HG03558 (cell line): ENCODE measurements around the gene ITGA2B.
"Not testable (repeated sequence)": the region's sequence is repeated elsewhere in the genome, so short reads cannot be mapped to it uniquely, and the experiment has no call there.

Experiments
- ATAC-seq: cut with Tn5 transposase; IDR thresholded peaks from one replicate; pipeline ENCODE4 v1.9.1; 2021; ENCODE audit warnings: moderate number of reproducible peaks; ENCODE audit not compliant: unreplicated experiment; ENCODE audit errors: extremely low read depth

Gene ITGA2B

DNA sequence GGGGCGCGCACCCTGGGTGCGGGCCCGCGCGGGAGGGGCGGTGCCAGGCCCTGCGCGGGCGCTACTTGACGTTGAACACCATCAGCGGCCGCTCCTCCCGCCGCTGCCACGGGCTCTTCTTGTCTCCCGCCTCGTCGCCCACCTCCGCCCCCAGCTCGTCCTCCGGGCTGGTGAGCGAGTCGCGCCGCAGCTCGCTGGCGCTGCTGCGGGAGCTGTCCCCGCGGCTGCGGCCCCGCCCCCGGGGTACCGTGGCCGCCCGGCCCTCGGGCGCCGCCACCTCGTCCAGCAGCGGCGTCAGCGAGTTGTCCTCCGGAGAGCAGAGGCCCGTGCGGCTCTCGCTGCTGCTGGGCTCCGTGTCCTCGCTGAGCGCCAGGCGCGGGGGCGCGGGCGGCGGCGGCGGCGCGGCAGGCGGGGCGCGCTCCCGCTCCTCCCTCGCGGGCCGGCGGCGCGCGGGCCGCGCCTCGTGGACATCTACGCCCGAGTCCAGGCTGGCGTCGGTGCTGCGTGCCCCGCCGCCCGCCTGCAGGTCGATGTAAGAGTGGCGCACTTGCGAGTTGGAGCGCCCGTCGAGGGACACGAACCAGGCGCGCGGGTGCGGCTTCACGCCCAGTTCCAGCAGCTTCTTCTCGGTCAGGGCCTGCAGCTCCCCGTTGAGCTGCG is 35.6 kb downstream of the ITGA2B start:
- ATAC-seq = no peak

DNA sequence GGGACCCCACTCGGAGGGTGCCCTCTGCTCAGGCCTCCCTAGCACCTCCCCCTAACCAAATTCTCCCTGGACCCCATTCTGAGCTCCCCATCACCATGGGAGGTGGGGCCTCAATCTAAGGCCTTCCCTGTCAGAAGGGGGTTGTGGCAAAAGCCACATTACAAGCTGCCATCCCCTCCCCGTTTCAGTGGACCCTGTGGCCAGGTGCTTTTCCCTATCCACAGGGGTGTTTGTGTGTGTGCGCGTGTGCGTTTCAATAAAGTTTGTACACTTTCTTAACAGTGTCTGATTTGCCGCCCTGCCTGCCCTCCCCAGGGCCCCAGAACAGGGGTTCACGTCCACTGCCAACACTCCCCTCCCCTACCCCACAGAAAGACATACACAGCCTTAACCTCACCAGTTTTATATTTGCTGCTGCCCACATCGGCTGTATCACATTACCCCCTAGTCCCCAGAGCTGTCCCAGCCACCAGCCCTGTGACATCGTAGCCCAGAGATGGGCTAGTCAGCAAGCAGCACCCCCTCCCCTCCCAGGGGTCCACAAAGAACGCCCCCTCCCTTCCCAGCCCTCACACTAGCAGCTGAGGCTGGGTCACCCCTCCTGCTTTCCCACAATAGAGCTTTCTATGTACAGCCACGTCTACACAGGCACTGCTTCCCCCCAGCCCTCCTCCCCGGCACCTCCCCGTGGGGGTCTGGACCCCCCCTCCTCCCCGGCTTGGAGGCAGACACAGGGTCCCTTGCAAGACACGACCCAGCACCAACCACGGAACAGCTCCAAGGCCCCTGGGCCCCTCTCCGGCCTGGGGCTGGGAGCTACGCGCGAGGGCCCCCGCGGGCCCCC is 36.4 kb downstream of the ITGA2B start:
- no peak for ATAC-seq

DNA sequence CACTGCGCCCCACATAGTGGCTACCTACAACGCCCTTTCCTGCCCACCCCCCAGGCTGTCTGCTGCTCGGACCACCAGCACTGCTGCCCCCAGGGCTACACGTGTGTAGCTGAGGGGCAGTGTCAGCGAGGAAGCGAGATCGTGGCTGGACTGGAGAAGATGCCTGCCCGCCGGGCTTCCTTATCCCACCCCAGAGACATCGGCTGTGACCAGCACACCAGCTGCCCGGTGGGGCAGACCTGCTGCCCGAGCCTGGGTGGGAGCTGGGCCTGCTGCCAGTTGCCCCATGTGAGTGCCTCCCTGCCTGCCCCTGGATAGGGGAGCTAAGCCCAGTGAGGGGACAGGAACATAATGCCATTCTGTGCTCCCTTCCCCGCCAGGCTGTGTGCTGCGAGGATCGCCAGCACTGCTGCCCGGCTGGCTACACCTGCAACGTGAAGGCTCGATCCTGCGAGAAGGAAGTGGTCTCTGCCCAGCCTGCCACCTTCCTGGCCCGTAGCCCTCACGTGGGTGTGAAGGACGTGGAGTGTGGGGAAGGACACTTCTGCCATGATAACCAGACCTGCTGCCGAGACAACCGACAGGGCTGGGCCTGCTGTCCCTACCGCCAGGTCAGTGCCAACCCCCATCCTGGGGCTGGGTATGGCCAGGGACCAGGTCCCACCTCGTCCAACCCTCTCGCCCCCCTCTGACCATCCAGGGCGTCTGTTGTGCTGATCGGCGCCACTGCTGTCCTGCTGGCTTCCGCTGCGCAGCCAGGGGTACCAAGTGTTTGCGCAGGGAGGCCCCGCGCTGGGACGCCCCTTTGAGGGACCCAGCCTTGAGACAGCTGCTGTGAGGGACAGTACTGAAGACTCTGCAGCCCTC is 37.3 kb downstream of the ITGA2B start:
- no peak for ATAC-seq

DNA sequence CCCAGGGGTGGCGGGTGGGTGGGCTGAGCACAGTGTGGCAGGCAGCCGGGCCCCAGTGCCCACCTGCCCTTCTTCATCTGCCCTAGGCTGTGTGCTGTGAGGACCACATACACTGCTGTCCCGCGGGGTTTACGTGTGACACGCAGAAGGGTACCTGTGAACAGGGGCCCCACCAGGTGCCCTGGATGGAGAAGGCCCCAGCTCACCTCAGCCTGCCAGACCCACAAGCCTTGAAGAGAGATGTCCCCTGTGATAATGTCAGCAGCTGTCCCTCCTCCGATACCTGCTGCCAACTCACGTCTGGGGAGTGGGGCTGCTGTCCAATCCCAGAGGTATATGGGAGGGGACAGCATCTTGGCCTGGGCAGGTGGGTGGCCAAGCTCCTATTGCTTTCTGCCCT is 38.0 kb downstream of the ITGA2B start:
- ATAC-seq = no peak

DNA sequence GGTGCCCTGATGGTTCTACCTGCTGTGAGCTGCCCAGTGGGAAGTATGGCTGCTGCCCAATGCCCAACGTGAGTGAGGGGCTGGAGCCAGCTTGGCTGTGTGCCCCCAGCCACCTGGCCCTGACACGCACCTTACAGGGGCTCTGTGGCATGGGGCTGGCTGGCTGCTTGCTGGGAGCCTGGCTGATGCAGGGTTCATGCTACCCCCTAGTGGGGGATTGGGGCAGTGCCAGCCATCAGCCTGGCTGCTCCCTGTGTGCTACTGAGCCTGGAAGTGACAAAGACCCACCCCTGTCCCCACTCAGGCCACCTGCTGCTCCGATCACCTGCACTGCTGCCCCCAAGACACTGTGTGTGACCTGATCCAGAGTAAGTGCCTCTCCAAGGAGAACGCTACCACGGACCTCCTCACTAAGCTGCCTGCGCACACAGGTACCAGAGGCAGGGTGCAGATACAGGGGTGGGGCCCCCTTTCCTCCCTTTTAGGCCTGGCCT is 38.7 kb downstream of the ITGA2B start:
- ATAC-seq = no peak

DNA sequence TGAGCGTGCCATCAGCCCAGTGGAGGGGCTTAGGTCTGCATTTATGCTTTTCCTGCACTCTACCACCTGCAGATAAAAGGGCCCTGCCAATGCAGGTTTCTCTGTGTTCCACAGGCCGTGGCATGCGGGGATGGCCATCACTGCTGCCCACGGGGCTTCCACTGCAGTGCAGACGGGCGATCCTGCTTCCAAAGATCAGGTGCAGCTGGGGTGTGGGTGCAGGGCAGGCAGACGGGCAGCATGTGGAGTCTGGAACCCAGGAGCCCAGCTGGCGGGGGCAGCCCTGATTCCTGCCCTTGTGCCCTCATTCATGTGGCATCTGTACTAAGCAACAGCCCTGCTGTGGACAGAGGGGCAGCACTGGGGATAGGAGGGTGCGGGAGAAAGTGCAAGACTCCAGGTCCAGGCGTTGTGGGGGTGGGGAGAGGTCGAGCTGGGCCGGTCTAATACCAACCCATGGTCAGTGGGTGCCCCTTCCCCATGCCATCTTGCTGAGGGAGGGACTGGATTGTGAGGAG is 39.8 kb downstream of the ITGA2B start:
- ATAC-seq = no peak

DNA sequence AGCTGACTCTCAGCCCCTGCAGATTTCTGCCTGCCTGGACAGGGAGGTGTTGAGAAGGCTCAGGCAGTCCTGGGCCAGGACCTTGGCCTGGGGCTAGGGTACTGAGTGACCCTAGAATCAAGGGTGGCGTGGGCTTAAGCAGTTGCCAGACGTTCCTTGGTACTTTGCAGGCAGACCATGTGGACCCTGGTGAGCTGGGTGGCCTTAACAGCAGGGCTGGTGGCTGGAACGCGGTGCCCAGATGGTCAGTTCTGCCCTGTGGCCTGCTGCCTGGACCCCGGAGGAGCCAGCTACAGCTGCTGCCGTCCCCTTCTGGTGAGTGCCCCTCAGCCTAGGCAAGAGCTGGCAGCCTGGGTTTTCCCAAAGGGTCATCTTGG is 40.5 kb downstream of the ITGA2B start:
- no peak for ATAC-seq

DNA sequence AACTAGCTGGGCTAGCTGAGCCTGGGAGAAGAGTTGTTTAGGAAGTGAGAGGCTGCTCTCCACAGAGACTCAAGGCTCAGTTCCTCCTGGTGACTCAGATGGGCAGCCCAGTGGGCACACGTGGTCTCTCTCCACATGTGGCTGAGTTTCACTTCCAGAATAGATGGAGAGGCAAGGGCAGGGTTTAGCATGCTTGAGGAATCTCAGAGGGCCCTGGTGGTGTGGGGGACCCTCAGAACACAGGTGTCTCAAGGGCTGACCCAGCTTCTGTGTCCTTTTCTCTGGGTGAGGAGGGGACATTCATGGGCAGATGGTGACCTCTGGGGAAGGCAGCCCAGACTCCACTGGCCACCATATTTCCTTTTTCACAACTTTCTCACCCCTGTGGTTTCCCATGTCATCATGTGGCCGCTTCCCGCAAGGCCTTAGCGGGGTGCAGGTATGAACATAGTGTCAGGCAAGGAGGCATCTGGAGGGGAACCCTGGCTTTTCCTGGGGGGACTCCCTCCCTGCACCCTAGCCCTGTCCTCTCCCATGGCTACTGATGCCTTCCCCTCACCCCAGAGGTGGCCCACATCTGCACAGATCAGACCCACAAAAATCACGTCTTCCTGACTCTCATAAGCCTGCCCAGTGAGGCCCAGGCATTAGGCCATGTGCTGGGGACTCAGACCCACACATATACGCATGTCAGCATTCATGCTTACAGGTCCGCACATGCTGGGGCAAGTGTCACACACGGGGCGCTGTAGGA is 41.0 kb downstream of the ITGA2B start:
- ATAC-seq = no peak

DNA sequence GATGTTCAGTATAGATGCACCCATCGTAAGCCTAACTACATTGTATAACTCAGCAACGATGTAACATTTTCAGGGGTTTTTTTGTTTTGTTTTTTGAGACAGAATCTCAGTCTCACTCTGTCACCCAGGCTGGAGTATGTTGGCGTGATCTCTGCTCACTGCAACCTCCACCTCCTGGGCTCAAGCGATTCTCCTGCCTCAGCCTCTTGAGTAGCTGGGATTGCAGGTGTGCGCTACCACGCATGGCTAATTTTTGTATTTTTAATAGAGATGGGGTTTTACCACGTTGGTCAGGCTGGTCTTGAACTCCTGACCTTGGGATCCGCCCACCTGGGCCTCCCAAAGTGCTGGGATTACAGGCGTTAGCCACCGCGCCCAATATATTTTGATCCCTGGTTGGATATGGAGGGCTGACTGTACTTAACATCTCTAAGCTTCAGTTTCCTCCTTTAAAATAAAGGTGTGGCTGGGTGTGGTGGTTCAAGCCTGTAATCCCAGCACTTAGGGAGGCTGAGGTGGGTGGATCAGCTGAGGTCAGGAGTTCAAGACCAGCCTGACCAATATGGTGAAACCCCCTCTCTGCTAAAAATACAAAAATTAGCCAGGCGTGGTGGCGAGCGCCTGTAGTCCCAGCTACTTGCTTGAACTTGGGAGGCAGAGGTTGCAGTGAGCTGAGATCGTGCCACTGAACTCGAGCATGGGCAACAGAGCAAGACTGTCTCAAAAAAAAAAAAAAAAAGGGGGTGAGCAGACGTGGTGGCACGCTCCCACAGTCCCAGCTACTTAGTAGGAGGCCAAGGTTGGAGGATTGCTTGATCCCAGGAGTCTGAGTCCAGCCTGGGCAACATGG is 42.0 kb downstream of the ITGA2B start:
- not testable (repeated sequence) for ATAC-seq

DNA sequence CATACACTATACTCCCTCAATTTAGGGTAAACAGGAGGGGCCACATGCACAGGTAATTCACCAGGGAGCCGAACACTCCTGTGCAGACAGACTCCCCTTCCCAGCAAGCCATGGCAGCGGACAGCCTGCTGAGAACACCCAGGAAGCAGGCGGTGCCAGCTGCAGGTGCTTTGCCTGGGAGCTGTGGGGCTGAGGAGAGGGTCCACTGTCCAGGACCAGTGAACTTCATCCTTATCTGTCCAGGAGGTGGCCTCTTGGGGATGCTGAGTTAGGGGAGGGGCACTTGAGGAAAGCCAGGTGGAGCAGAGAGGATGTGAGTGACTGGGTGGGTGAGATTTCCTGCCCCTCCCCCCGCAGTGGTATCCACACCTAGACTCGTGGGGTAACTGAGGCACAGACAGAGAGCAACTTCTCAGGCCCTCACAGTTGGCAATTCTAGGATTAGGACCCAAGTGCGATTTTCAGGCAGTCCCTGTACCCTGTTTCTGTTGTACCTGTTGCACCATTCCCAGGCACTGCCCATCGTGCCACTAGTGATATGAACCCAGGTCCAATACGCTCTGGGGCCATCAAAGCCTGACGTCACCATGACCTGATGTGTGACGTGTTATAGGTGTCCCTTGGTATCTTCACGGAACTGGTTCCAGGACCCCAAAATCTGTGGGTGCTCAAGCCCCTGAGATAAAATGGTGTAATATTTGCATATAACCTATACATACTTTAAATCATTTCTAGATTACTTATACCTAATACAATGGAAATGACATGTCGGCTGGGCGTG is 43.2 kb downstream of the ITGA2B start:
- ATAC-seq = no peak

DNA sequence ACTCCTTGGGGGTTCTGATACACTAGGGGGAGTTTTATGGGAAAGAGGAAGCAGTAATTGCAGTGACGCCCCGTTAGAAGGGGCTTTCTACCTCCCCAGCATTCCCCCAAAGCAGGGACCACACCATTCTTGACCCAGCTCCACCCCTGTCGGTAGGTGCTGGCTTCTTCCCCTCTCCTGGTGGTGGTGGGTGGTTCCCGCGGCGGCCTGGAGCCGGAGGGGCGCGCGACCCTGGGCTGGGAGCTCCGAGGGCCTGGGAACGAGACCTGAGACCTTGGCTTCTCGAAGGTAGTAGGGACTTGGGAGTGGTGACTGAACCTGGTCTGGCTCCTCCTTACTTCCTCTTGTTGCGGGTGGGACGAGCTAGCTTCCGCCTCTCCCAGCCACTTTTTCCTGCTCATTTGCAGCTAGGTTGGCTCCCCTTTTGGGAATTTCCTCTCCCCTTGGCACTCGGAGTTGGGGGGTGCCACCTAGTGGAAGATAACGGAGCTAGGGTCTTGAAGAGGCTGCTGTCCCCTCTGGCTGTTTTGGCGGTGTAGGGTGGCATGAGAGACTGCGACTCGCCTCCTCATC is 43.9 kb downstream of the ITGA2B start:
- no peak for ATAC-seq

DNA sequence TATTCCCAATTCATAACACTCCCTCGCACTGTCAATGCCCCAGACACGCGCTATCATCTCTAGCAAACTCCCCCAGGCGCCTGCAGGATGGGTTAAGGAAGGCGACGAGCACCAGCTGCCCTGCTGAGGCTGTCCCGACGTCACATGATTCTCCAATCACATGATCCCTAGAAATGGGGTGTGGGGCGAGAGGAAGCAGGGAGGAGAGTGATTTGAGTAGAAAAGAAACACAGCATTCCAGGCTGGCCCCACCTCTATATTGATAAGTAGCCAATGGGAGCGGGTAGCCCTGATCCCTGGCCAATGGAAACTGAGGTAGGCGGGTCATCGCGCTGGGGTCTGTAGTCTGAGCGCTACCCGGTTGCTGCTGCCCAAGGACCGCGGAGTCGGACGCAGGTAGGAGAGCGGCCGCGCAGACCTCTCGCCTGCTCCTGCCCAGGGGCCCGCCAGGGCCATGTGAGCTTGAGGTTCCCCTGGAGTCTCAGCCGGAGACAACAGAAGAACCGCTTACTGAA is 44.5 kb downstream of the ITGA2B start, which contains the start of gene GRN:
GRN (plus strand) TSS at position 364 of the 515 bp plus-strand sequence. CDS start 3,863 bp downstream, outside the sequence.
- ATAC-seq = no peak

DNA sequence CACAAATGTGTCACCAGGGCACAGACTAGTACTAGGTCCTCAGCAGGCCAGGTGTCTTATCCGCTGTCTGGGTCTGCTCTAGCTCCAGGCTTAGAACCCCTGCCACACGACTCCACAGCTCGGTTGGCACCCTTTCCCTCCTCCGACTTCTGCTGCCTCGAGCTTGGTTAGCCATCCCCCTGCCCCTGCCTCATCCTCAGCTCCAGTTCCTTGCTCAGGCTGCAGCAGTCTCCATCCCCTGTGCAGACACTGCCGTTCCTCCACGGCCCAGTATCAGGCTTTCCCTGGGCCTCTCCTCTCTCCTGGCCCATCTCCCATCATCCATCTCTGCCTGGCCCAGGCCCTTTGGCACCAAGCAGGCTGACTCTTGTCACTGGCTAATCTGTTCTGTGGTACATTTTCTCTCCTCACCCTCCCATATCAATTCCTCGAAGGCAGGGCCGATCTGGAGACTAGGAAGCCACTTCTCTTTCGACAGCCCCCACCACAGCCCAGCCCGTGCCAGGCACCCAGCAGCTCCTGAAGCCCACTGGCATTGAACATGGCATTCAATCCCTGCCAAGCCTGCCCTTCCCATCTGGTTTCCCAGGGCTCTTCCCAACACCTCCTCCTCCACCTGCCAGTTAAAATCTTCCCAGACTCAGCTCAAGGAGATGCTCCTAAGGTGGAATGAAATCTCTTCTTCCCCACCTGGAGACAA is 45.8 kb downstream of the ITGA2B start:
- ATAC-seq = no peak

DNA sequence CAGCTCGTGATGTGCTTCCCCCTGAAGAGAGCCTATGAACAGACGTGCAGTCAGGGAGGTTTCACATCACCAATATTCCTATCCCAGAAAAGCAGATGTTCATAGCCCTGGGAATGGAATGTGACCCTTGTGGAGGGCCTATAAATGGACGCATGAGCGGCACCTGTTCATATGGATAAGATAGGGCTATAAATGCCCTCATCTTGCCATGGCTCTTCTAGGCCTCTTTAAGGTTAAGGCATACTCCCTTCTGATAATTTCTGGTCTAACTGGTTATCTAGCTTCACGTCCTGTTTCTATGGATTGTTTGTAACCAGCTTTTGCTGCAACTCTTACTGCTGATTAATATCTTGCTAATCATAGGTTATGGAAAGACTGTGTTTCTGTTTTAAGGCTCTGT is 48.9 kb downstream of the ITGA2B start:
- not testable (repeated sequence) for ATAC-seq

DNA sequence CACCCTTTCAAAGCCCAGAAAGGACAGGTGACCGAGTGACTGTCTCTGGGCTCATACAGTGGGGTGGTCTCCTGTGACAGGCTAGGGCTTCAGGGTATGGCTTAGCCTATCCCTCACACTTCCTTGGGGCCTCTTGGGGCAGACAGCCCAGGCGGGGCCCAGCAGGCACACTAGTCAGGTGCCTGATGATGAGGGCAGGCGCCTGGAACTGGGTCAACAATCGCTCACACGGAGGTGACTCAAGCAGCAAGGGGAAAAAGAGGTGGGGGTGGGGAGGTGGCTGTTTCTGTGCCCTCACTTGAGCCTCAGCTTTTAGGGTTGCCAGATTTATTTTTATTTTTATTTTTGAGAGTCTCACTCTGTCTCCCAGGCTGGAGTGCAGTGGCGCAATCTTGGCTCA is 50.7 kb downstream of the ITGA2B start:
- no peak for ATAC-seq

DNA sequence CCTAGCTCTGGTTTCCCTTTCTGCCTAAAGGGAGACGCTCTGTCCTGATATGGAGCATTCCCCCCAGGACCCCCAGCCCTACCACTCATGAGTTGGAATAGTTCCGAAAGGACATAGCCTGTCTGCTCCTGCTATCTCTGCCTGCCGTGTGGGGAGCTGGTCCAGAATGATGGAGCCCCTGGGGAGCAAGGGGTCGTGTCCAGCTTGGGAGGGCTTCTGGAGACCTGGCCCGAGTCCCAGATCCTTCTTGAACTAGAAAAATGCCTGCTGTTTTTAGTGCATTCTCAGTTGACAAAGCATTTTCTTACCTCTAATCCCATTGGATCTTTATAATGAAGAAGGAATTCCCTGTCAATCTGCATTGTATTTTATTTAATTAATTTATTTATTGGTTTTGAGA is 53.5 kb downstream of the ITGA2B start:
- no peak for ATAC-seq

DNA sequence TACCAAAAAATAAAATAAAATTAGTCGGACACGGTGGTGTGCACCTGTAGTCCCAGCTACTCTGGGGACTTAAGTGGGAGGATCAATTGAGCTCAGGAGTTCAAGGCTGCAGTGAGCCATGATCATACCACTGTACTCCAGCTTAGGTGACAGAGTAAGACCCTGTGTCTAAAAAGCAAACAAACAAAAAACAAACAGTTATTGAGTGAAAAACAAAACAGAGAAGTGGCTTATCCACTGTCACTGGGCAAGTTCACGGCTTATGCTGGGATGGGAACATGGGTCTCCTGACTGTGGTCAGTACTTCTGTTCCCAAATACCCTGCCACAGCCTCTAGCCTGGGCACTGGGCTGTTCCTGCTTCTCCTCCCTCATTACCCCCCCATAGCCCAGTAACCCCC is 53.9 kb downstream of the ITGA2B start:
- ATAC-seq = no peak
